ENCODE measurements around the gene IFIT2. TPM values are rescaled to one million over a fixed set of nuclear protein-coding genes. Genes with fewer than 3 reads are reported as not detected.
A peak's percentile ranks its signal among the peaks of the same experiment; 100 is the strongest.
"Not testable (repeated sequence)": the region's sequence is repeated elsewhere in the genome, so short reads cannot be mapped to it uniquely, and the experiment has no call there.

Gene IFIT2
- polyA plus RNA-seq, 1 of the 3 experiments (the other 2 are of a cell fraction) = 0.99 TPM

DNA sequence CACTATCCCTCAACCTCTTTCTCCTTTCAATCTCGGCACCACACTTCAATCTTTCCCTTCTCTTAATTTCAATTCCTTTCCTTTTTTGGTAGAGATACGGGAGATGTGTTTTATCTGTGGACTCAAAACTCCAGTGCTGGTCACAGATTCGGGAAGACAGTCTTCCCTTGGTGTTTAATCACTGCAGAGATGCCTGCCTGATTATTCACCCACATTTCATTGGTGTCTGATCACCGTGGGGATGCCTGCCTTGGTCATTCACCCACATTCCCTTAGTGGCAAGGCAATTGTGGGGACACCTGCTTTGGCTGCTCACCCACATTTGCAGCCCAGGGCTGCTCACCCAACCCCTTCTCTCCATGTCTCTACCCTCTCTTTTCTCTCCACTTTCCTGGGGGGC lies 16.5 kb upstream of the IFIT2 start:
- H3K4me2 ChIP-seq = peak overlapping the region; percentile 69; the same call in 1 of the 2 replicates
- H3K9me3 ChIP-seq; H3K79me2 ChIP-seq (ENCODE audit: insufficient read depth); H3K9me2 ChIP-seq; H3K4me3 ChIP-seq (ENCODE audit: low read depth in 2 of 2, low read length in 1 of 2); H3K27me3 ChIP-seq (ENCODE audit: insufficient read depth); H3K36me3 ChIP-seq (replicated peaks in 1 of 2; ENCODE audit: control insufficient read depth in 1 of 2, insufficient read depth in 2 of 2, low read length in 1 of 2); POLR2A ChIA-PET; H4K20me1 ChIP-seq (ENCODE audit: insufficient read depth); DNase-seq: not testable (repeated sequence)
- peak overlapping the region; percentile 80; the same call in 1 of the 2 replicates for H2AFZ ChIP-seq (ENCODE audit: low read depth)
- peak overlapping the region; percentile 75 for H3K9ac ChIP-seq
- TF ChIP-seq EP300 (IDR thresholded peaks at IDR 0.05; ENCODE audit: borderline replicate concordance in 1 of 2, low read depth in 1 of 2, low read length in 1 of 2) (peak in 1 of 2 experiments; percentile 42; a peak in 1 of 4 replicates), TCF12 (IDR thresholded peaks at IDR 0.05) (peak; percentile 45), TEAD4 (IDR thresholded peaks at IDR 0.05; ENCODE audit: borderline replicate concordance, insufficient read depth) (peak; percentile 53), FOSL2 (IDR thresholded peaks at IDR 0.05; ENCODE audit: borderline replicate concordance, low read depth) (peak; percentile 66; the same call in 1 of the 2 replicates), JUND (IDR thresholded peaks at IDR 0.05) (peak; percentile 27; the same call in 1 of the 2 replicates)
- peaks cover 33 to 40% of the 10 kb centered on the region in 2 experiments for H3K4me1 ChIP-seq (ENCODE audit: control insufficient read depth in 1 of 2, insufficient read depth in 2 of 2, low read depth in 1 of 2, low read length in 1 of 2)
- CTCF ChIA-PET = interaction anchor here (2.4 kb wide), 1 partner anchor 84 kb away, joined by 12 read pairs; no protein-coding TSS in a partner anchor
- H3F3A ChIP-seq (replicated peaks; ENCODE audit: insufficient read depth) = peaks cover 37% of the 10 kb centered on the region
- H3K27ac ChIP-seq (ENCODE audit: low read depth in 2 of 2, low read length in 1 of 2) = peak overlapping the region; percentile 97 to 99
- WGBS (ENCODE audit: low lambda C conversion rate) = 37% methylated on average over 4 of the region's 4 CpGs

DNA sequence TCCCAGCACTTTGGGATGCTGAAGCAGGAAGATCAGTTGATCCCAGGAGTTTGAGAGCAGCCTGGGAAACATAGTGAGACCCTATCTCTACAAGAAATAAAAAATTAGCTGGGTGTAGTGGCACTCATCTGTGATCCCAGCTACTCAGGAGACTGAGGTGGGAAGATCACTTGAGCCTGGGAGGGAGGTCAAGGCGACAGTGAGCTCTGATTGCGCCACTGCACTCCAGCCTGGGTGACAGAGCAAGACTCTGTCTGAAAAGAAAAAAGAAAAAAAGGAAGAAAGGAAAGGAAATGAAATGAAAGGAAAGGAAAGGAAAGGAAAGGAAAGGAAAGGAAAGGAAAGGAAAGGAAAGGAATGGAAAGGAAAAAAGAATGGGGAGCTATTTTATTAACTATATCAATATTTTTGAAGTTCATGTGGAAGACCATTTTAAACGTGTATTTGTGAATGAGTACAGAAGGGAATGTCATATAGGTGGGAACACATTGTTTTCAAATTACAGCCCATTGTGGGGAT lies 7.1 kb upstream of the IFIT2 start:
- POLR2A ChIA-PET = no interaction called here
- DNase-seq = no peak
- Histone ChIP-seq H3K9me2 (no peaks in the 10 kb centered on the region), H2AFZ (ENCODE audit: low read depth) (no peak overlapping the region), H3K4me2 (no peak overlapping the region), H3K4me1 (ENCODE audit: control insufficient read depth in 1 of 2, insufficient read depth in 2 of 2, low read depth in 1 of 2, low read length in 1 of 2) (no peaks in the 10 kb centered on the region), H3K9ac (no peak overlapping the region), H3K27ac (ENCODE audit: low read depth in 2 of 2, low read length in 1 of 2) (no peak overlapping the region), H3K4me3 (ENCODE audit: low read depth in 2 of 2, low read length in 1 of 2) (no peak overlapping the region), H3K9me3 (no peaks in the 10 kb centered on the region), H4K20me1 (ENCODE audit: insufficient read depth) (no peaks in the 10 kb centered on the region), H3K36me3 (replicated peaks in 1 of 2; ENCODE audit: control insufficient read depth in 1 of 2, insufficient read depth in 2 of 2, low read length in 1 of 2) (no peaks in the 10 kb centered on the region), H3K79me2 (ENCODE audit: insufficient read depth) (no peaks in the 10 kb centered on the region), H3K27me3 (ENCODE audit: insufficient read depth) (no peaks in the 10 kb centered on the region), H3F3A (replicated peaks; ENCODE audit: insufficient read depth) (no peaks in the 10 kb centered on the region)
- CTCF ChIA-PET = interaction anchor here (0.8 to 1.0 kb wide), 2 partner anchors 95 to 415 kb away, joined by 3 read pairs; partner anchors contain the start of gene STAMBPL1
- no peak for TF ChIP-seq EP300 (IDR thresholded peaks at IDR 0.05; ENCODE audit: borderline replicate concordance in 1 of 2, low read depth in 1 of 2, low read length in 1 of 2)
- TF ChIP-seq, protein P1, sequence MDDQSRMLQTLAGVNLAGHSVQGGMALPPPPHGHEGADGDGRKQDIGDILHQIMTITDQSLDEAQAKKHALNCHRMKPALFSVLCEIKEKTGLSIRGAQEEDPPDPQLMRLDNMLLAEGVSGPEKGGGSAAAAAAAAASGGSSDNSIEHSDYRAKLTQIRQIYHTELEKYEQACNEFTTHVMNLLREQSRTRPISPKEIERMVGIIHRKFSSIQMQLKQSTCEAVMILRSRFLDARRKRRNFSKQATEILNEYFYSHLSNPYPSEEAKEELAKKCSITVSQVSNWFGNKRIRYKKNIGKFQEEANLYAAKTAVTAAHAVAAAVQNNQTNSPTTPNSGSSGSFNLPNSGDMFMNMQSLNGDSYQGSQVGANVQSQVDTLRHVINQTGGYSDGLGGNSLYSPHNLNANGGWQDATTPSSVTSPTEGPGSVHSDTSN (IDR thresholded peaks at IDR 0.05) = no peak
- TF ChIP-seq NRF1 (IDR thresholded peaks at IDR 0.05; ENCODE audit: low read depth, low read length) = no peak
- no peak for TF ChIP-seq JUND (IDR thresholded peaks at IDR 0.05)
- TF ChIP-seq, protein P2, sequence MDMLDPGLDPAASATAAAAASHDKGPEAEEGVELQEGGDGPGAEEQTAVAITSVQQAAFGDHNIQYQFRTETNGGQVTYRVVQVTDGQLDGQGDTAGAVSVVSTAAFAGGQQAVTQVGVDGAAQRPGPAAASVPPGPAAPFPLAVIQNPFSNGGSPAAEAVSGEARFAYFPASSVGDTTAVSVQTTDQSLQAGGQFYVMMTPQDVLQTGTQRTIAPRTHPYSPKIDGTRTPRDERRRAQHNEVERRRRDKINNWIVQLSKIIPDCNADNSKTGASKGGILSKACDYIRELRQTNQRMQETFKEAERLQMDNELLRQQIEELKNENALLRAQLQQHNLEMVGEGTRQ (IDR thresholded peaks at IDR 0.05; ENCODE audit: borderline replicate concordance, low read depth, low read length) = no peak
- no peak for TF ChIP-seq EZH2phosphoT487 (IDR thresholded peaks at IDR 0.05; ENCODE audit: borderline replicate concordance, low read depth)
- TF ChIP-seq FOXJ3 (CRISPR knock-in tag; IDR thresholded peaks at IDR 0.05) = no peak
- no peak for TF ChIP-seq TCF12 (IDR thresholded peaks at IDR 0.05)
- TF ChIP-seq POLR2AphosphoS5 (IDR thresholded peaks at IDR 0.05; ENCODE audit: low read depth, low read length) = no peak
- TF ChIP-seq, protein P3, sequence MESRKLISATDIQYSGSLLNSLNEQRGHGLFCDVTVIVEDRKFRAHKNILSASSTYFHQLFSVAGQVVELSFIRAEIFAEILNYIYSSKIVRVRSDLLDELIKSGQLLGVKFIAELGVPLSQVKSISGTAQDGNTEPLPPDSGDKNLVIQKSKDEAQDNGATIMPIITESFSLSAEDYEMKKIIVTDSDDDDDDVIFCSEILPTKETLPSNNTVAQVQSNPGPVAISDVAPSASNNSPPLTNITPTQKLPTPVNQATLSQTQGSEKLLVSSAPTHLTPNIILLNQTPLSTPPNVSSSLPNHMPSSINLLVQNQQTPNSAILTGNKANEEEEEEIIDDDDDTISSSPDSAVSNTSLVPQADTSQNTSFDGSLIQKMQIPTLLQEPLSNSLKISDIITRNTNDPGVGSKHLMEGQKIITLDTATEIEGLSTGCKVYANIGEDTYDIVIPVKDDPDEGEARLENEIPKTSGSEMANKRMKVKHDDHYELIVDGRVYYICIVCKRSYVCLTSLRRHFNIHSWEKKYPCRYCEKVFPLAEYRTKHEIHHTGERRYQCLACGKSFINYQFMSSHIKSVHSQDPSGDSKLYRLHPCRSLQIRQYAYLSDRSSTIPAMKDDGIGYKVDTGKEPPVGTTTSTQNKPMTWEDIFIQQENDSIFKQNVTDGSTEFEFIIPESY (IDR thresholded peaks at IDR 0.05; ENCODE audit: borderline replicate concordance, low read depth) = no peak
- no peak for TF ChIP-seq TEAD4 (IDR thresholded peaks at IDR 0.05; ENCODE audit: borderline replicate concordance, insufficient read depth)
- TF ChIP-seq RAD21 (IDR thresholded peaks at IDR 0.05; ENCODE audit: low read length) = no peak
- no peak for TF ChIP-seq RXRA (IDR thresholded peaks at IDR 0.05; ENCODE audit: borderline replicate concordance, low read depth)
- TF ChIP-seq, protein P4, sequence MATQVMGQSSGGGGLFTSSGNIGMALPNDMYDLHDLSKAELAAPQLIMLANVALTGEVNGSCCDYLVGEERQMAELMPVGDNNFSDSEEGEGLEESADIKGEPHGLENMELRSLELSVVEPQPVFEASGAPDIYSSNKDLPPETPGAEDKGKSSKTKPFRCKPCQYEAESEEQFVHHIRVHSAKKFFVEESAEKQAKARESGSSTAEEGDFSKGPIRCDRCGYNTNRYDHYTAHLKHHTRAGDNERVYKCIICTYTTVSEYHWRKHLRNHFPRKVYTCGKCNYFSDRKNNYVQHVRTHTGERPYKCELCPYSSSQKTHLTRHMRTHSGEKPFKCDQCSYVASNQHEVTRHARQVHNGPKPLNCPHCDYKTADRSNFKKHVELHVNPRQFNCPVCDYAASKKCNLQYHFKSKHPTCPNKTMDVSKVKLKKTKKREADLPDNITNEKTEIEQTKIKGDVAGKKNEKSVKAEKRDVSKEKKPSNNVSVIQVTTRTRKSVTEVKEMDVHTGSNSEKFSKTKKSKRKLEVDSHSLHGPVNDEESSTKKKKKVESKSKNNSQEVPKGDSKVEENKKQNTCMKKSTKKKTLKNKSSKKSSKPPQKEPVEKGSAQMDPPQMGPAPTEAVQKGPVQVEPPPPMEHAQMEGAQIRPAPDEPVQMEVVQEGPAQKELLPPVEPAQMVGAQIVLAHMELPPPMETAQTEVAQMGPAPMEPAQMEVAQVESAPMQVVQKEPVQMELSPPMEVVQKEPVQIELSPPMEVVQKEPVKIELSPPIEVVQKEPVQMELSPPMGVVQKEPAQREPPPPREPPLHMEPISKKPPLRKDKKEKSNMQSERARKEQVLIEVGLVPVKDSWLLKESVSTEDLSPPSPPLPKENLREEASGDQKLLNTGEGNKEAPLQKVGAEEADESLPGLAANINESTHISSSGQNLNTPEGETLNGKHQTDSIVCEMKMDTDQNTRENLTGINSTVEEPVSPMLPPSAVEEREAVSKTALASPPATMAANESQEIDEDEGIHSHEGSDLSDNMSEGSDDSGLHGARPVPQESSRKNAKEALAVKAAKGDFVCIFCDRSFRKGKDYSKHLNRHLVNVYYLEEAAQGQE (IDR thresholded peaks at IDR 0.05; ENCODE audit: low read depth, low read length) = no peak
- TF ChIP-seq FOXM1 (IDR thresholded peaks at IDR 0.05; ENCODE audit: low read depth) = no peak
- TF ChIP-seq, protein P5, sequence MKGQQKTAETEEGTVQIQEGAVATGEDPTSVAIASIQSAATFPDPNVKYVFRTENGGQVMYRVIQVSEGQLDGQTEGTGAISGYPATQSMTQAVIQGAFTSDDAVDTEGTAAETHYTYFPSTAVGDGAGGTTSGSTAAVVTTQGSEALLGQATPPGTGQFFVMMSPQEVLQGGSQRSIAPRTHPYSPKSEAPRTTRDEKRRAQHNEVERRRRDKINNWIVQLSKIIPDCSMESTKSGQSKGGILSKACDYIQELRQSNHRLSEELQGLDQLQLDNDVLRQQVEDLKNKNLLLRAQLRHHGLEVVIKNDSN (IDR thresholded peaks at IDR 0.05; ENCODE audit: borderline replicate concordance, low read depth) = no peak
- 68% methylated on average over 3 of the region's 3 CpGs for WGBS (ENCODE audit: low lambda C conversion rate)
